ENCODE data around the gene P2RX1.

P2RX1 gene

GRCh38 chr17:3915995-3916696 is at the start of gene P2RX1:
Gene P2RX1, minus strand, starts transcription at chr17:3916465. Its CDS starts 240 bp downstream, at chr17:3916225.
- no peak for DNase-seq

- DNase-seq = peak; percentile 53 to 83 (median 78)
Observed at GRCh38 chr17:3965118-3965800, 49.0 kb upstream of the P2RX1 start.

GRCh38 chr17:3964203-3965117 is 48.2 kb upstream of the P2RX1 start, which contains the start of gene ATP2A3:
Gene ATP2A3, minus strand, starts transcription at chr17:3964437. Its CDS starts 146 bp downstream, at chr17:3964291.
- DNase-seq = peak; percentile 37 to 76 (median 66)

- DNase-seq = peak in 2 of 3 experiments; percentile 37 to 48
Observed at GRCh38 chr17:3963237-3964201, 47.3 kb upstream of the P2RX1 start.

- DNase-seq = no peak
Observed at GRCh38 chr17:3962965-3963236, 46.6 kb upstream of the P2RX1 start.

- no peak for DNase-seq
Observed at GRCh38 chr17:3962217-3962964, 46.1 kb upstream of the P2RX1 start.

GRCh38 chr17:3961564-3962047 is 45.3 kb upstream of the P2RX1 start:
- DNase-seq = peak; percentile 36 to 67 (median 37)

- DNase-seq = peak in 2 of 3 experiments; percentile 14 to 41
Observed at GRCh38 chr17:3960764-3961163, 44.5 kb upstream of the P2RX1 start.

GRCh38 chr17:3959921-3960601 is 43.8 kb upstream of the P2RX1 start:
- DNase-seq = peak in 1 of 3 experiments; percentile 51

GRCh38 chr17:3959295-3959899 is 43.1 kb upstream of the P2RX1 start:
- DNase-seq = peak; percentile 16 to 97 (median 90)

GRCh38 chr17:3957735-3958599 is 41.7 kb upstream of the P2RX1 start:
- DNase-seq = peak in 2 of 3 experiments; percentile 9 to 30

- peak; percentile 52 to 93 (median 90) for DNase-seq
Observed at GRCh38 chr17:3956983-3957382, 40.7 kb upstream of the P2RX1 start.

GRCh38 chr17:3956327-3956957 is 40.2 kb upstream of the P2RX1 start:
- DNase-seq = peak in 2 of 3 experiments; percentile 51 to 90

GRCh38 chr17:3955673-3955988 is 39.4 kb upstream of the P2RX1 start:
- no peak for DNase-seq

GRCh38 chr17:3954976-3955672 is 38.9 kb upstream of the P2RX1 start:
- DNase-seq = peak in 1 of 3 experiments; percentile 22

GRCh38 chr17:3954086-3954485 is 37.8 kb upstream of the P2RX1 start:
- no peak for DNase-seq

- no peak for DNase-seq
Observed at GRCh38 chr17:3953542-3953941, 37.3 kb upstream of the P2RX1 start.

GRCh38 chr17:3952186-3952585 is 35.9 kb upstream of the P2RX1 start:
- no peak for DNase-seq
